ENCODE data around the gene PIWIL1. TPM values are rescaled to one million over a fixed set of nuclear protein-coding genes. Genes with fewer than 3 reads are reported as not detected.

PIWIL1 gene
- polyA plus RNA-seq, 2 of the 4 experiments (the other 2 are of a cell fraction): not detected

DNA sequence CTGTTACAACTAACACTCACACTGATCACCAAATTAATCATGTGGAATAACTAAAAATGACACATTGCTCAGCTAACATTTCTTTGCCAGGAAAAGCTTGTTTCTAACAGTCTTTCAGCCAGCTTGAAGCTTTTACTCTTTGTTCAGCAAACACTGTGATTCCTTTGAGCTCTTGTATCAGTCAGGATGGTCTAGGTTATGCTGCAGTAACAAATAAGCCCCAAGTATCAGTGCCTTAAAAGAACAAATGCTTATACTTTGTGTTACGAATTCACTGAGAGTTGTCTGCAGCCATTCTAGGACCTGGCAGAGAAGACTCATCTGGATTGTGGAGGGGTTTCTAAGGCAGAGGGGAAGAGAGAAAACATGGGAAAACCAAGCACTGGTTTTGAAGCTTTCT is 47.6 kb upstream of the PIWIL1 start (continued):
- TF ChIP-seq CBX8 (IDR thresholded peaks at IDR 0.05): no peak
- TF ChIP-seq CHD2 (IDR thresholded peaks at IDR 0.05; ENCODE audit: low read length, partially characterized antibody): no peak
- TF ChIP-seq, protein P1, sequence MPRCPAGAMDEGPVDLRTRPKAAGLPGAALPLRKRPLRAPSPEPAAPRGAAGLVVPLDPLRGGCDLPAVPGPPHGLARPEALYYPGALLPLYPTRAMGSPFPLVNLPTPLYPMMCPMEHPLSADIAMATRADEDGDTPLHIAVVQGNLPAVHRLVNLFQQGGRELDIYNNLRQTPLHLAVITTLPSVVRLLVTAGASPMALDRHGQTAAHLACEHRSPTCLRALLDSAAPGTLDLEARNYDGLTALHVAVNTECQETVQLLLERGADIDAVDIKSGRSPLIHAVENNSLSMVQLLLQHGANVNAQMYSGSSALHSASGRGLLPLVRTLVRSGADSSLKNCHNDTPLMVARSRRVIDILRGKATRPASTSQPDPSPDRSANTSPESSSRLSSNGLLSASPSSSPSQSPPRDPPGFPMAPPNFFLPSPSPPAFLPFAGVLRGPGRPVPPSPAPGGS (IDR thresholded peaks at IDR 0.05): no peak
- no peak for TF ChIP-seq GATA3 (IDR thresholded peaks at IDR 0.05; ENCODE audit: borderline replicate concordance)

DNA sequence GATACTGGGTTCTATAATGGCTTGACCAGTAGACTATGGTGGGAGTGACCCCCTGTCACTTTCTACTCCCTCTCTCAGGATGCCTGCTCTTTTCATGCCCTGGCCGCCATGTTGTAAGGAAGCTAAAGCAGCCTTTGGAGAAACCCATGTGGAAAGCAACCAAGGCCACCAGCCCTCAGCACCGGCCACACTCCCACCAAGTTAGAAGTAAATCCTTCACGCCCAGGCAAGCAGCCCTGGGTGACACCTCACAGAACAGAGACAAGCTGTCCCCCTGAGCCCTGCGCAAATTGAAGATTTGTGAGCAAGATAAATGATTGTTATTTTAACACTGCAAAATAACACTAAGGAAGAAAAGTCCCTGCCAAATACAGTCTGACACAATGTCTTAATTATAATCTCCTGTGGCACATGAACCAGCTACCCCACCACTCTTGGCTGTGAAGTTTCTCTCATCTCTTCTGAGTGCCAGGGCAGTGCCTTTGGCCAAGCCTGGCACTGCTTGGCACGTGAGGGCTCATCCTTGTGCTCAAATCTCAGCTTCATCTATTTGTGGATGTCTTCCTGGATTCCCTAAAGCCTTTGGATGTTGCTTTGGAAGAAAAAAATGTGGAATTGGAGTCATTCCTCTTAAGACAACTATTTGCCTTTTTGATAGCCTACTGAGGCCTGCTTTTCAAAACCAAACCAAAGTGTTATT is 39.2 kb upstream of the PIWIL1 start:
- ATAC-seq (no peak), DNase-seq (ENCODE audit: low read depth in 1 of 2, low spot score in 1 of 2) (no peak), FAIRE-seq (no peak)
- no peaks in the 10 kb centered on the region; the same call in 2 of the 3 replicates for H3K9me3 ChIP-seq
- H3K4me2 ChIP-seq: no peak overlapping the region
- POLR2A ChIA-PET: no interaction called here
- TF ChIP-seq CEBPB (IDR thresholded peaks at IDR 0.05) (no peak), KDM1A (IDR thresholded peaks at IDR 0.05; ENCODE audit: low read depth) (no peak), ZC3H11A (IDR thresholded peaks at IDR 0.05) (no peak), NPAS2 (CRISPR knock-in tag; IDR thresholded peaks at IDR 0.05; ENCODE audit: borderline replicate concordance) (no peak), RNF2 (IDR thresholded peaks at IDR 0.05; ENCODE audit: borderline replicate concordance, low read depth) (no peak), MYC (IDR thresholded peaks at IDR 0.05; ENCODE audit: borderline replicate concordance, low read length) (no peak), GATA3 (IDR thresholded peaks at IDR 0.05; ENCODE audit: borderline replicate concordance) (no peak), HOXB5 (CRISPR knock-in tag; IDR thresholded peaks at IDR 0.05) (no peak), ZNF302 (CRISPR knock-in tag; IDR thresholded peaks at IDR 0.05) (no peak), BHLHE40 (IDR thresholded peaks at IDR 0.05; ENCODE audit: low read depth, low read length) (no peak), RFX5 (IDR thresholded peaks at IDR 0.05) (no peak), PHF8 (IDR thresholded peaks at IDR 0.05; ENCODE audit: borderline replicate concordance, low read depth) (no peak), NR3C1 (IDR thresholded peaks at IDR 0.05) (no peak), FOXS1 (CRISPR knock-in tag; IDR thresholded peaks at IDR 0.05) (no peak), HOXB13 (CRISPR knock-in tag; IDR thresholded peaks at IDR 0.05; ENCODE audit: low read depth) (no peak), SMC3 (IDR thresholded peaks at IDR 0.05) (no peak)
- TF ChIP-seq, protein P2, sequence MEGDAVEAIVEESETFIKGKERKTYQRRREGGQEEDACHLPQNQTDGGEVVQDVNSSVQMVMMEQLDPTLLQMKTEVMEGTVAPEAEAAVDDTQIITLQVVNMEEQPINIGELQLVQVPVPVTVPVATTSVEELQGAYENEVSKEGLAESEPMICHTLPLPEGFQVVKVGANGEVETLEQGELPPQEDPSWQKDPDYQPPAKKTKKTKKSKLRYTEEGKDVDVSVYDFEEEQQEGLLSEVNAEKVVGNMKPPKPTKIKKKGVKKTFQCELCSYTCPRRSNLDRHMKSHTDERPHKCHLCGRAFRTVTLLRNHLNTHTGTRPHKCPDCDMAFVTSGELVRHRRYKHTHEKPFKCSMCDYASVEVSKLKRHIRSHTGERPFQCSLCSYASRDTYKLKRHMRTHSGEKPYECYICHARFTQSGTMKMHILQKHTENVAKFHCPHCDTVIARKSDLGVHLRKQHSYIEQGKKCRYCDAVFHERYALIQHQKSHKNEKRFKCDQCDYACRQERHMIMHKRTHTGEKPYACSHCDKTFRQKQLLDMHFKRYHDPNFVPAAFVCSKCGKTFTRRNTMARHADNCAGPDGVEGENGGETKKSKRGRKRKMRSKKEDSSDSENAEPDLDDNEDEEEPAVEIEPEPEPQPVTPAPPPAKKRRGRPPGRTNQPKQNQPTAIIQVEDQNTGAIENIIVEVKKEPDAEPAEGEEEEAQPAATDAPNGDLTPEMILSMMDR (IDR thresholded peaks at IDR 0.05): no peak
- TF ChIP-seq, protein P3, sequence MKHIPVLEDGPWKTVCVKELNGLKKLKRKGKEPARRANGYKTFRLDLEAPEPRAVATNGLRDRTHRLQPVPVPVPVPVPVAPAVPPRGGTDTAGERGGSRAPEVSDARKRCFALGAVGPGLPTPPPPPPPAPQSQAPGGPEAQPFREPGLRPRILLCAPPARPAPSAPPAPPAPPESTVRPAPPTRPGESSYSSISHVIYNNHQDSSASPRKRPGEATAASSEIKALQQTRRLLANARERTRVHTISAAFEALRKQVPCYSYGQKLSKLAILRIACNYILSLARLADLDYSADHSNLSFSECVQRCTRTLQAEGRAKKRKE (CRISPR knock-in tag; IDR thresholded peaks at IDR 0.05; ENCODE audit: low read depth): no peak
- TF ChIP-seq, protein P4, sequence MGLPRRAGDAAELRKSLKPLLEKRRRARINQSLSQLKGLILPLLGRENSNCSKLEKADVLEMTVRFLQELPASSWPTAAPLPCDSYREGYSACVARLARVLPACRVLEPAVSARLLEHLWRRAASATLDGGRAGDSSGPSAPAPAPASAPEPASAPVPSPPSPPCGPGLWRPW (IDR thresholded peaks at IDR 0.05): no peak
- CTCF ChIA-PET: interaction anchor here (1.3 kb wide), 1 partner anchor 12 kb away, joined by 4 read pairs; no protein-coding TSS in a partner anchor
- no peak overlapping the region for H3K4me3 ChIP-seq
- H3K4me1 ChIP-seq: no peaks in the 10 kb centered on the region
- H3K27ac ChIP-seq: no peak overlapping the region
- 21% methylated on average over 5 of the region's 5 CpGs for WGBS (ENCODE audit: missing lambda C conversion rate)

DNA sequence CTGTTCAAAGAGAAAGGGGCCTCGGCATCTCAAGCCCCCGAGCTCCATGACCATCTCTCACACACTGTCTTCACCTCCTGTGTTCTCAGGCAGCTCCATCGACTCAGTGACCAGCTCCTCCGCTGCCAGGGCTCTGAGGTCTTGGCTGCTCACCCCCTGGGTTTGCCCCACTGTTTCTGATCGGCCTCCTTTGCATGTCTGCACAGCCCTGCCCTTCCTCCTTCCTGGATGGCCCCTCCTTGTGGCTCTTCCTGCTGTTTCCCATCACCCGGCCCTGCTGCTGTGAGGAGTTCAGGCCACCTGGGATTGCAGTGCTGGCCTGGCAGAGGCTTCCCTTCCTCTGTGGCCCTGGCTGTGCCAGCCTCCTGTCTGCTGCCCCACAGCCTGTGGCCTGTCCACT is 38.1 kb upstream of the PIWIL1 start:
- H3K9me3 ChIP-seq: no peaks in the 10 kb centered on the region; the same call in 2 of the 3 replicates
- ATAC-seq (no peak), FAIRE-seq (no peak), DNase-seq (ENCODE audit: low read depth in 1 of 2, low spot score in 1 of 2) (no peak)
- ChIA-PET POLR2A (no interaction called here), CTCF (no interaction called here)
- no peaks in the 10 kb centered on the region for H3K4me1 ChIP-seq
- H3K4me2 ChIP-seq: no peak overlapping the region
- H3K27ac ChIP-seq: no peak overlapping the region
- 8% methylated on average over 6 of the region's 6 CpGs for WGBS (ENCODE audit: missing lambda C conversion rate)
- no peak overlapping the region for H3K4me3 ChIP-seq
- TF ChIP-seq EHMT2 (IDR thresholded peaks at IDR 0.05; ENCODE audit: low read depth) (no peak), EHF (CRISPR knock-in tag; IDR thresholded peaks at IDR 0.05) (no peak), FOSL2 (IDR thresholded peaks at IDR 0.05) (no peak), FOSL2 (CRISPR knock-in tag; IDR thresholded peaks at IDR 0.05) (no peak), HOXB13 (CRISPR knock-in tag; IDR thresholded peaks at IDR 0.05; ENCODE audit: low read depth) (no peak), POLR2A (IDR thresholded peaks at IDR 0.05; ENCODE audit: low read length) (no peak), CEBPB (IDR thresholded peaks at IDR 0.05) (no peak), POLR2AphosphoS2 (conservative IDR thresholded peaks at IDR 0.05; ENCODE audit: low read length) (no peak), ZNF302 (CRISPR knock-in tag; IDR thresholded peaks at IDR 0.05) (no peak)
- TF ChIP-seq, protein P5, sequence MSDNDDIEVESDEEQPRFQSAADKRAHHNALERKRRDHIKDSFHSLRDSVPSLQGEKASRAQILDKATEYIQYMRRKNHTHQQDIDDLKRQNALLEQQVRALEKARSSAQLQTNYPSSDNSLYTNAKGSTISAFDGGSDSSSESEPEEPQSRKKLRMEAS (IDR thresholded peaks at IDR 0.05): no peak
- TF ChIP-seq, protein P6, sequence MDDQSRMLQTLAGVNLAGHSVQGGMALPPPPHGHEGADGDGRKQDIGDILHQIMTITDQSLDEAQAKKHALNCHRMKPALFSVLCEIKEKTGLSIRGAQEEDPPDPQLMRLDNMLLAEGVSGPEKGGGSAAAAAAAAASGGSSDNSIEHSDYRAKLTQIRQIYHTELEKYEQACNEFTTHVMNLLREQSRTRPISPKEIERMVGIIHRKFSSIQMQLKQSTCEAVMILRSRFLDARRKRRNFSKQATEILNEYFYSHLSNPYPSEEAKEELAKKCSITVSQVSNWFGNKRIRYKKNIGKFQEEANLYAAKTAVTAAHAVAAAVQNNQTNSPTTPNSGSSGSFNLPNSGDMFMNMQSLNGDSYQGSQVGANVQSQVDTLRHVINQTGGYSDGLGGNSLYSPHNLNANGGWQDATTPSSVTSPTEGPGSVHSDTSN (IDR thresholded peaks at IDR 0.05): no peak
